ENCODE measurements around the gene MED12L. TPM values are rescaled to one million over a fixed set of nuclear protein-coding genes. Genes with fewer than 3 reads are reported as not detected.

The MED12L gene
- total RNA-seq, 1 experiment from 2014 or later, result 14.9 TPM

GRCh38 chr3:151412989-151413388 is 327.5 kb downstream of the MED12L start:
- no peak overlapping the region for H4K8ac ChIP-seq (replicated peaks; ENCODE audit: insufficient read length, low read depth, low read length)
- H3K9me3 Mint-ChIP-seq, result no peaks in the 10 kb centered on the region
- H3K4me2 ChIP-seq (ENCODE audit: insufficient read depth, insufficient read length, low read length), result no peak overlapping the region
- no peak overlapping the region for H2AK5ac ChIP-seq (ENCODE audit: insufficient read length, low read length)
- no peak overlapping the region for H3K27ac Mint-ChIP-seq
- no peak overlapping the region for H2BK20ac ChIP-seq (ENCODE audit: low read depth, low read length, poor library complexity, severe bottlenecking)
- no peaks in the 10 kb centered on the region for H3K27me3 ChIP-seq (ENCODE audit: insufficient read depth, low read length)
- no peaks in the 10 kb centered on the region for H3K23me2 ChIP-seq (ENCODE audit: insufficient read length, low read depth, low read length, poor library complexity, severe bottlenecking)
- H3K4me3 Mint-ChIP-seq, result no peak overlapping the region
- H4K5ac ChIP-seq (ENCODE audit: insufficient read length, low read depth, low read length), result no peak overlapping the region
- no peak overlapping the region for H2BK15ac ChIP-seq (ENCODE audit: low read depth, low read length)
- H3K4me1 ChIP-seq (ENCODE audit: insufficient read depth, low read length), result no peaks in the 10 kb centered on the region
- H4K91ac ChIP-seq (ENCODE audit: insufficient read length, low read depth, low read length), result no peak overlapping the region
- H3K14ac ChIP-seq (ENCODE audit: insufficient read depth, low read length), result no peak overlapping the region
- H3K4me1 Mint-ChIP-seq, result peaks cover 3 to 7% of the 10 kb centered on the region in 2 experiments; a peak in 2 of 4 replicates
- H3K18ac ChIP-seq (ENCODE audit: insufficient read length, low read depth, low read length), result no peak overlapping the region
- H3K27ac ChIP-seq (ENCODE audit: insufficient read length, low read depth, low read length), result no peak overlapping the region
- H2BK12ac ChIP-seq (ENCODE audit: insufficient read length, low read depth, low read length), result no peak overlapping the region
- H3K79me2 ChIP-seq (ENCODE audit: insufficient read depth, low read length), result no peaks in the 10 kb centered on the region
- peak; percentile 58 for TF ChIP-seq CTCF (conservative IDR thresholded peaks at IDR 0.05)
- peaks cover 6 to 11% (median 7%) of the 10 kb centered on the region in 3 experiments; a peak in 6 of 7 replicates for H3K36me3 Mint-ChIP-seq (ENCODE audit: insufficient read depth in 1 of 3, low read depth in 3 of 3)
- H2BK5ac ChIP-seq (ENCODE audit: insufficient read length, low read length), result no peak overlapping the region
- H3K9ac ChIP-seq (ENCODE audit: extremely low read depth, insufficient read length, low read length), result no peak overlapping the region
- H3K9me3 ChIP-seq (ENCODE audit: control insufficient read depth, low read depth, low read length), result no peaks in the 10 kb centered on the region
- H3T11ph ChIP-seq (ENCODE audit: low read length), result no peak overlapping the region
- no peak overlapping the region for H3K23ac ChIP-seq (ENCODE audit: insufficient read length, low read depth, low read length)
- H2AFZ ChIP-seq (ENCODE audit: low read length), result no peak overlapping the region
- H4K20me1 ChIP-seq (ENCODE audit: control insufficient read depth, insufficient read depth, insufficient read length), result no peaks in the 10 kb centered on the region
- no peak overlapping the region for H3K4ac ChIP-seq (ENCODE audit: low read depth, low read length)
- WGBS (ENCODE audit: extremely low coverage, insufficient read length, low lambda C conversion rate), result no CpG with 5 or more reads among the region's 5 CpGs
- H3K27me3 Mint-ChIP-seq (ENCODE audit: low read depth), result no peaks in the 10 kb centered on the region
- H3K79me1 ChIP-seq (ENCODE audit: insufficient read depth, low read depth, low read length, poor library complexity, severe bottlenecking), result no peaks in the 10 kb centered on the region
- peak; percentile 46 for DNase-seq
- no peak overlapping the region for H2BK120ac ChIP-seq (ENCODE audit: low read depth, low read length, poor library complexity, severe bottlenecking)
- no peak overlapping the region for H3K56ac ChIP-seq (ENCODE audit: insufficient read length, low read depth, low read length)

Measured in H9 (cell line).